ENCODE data around the gene PPAN.

The PPAN gene

DNA sequence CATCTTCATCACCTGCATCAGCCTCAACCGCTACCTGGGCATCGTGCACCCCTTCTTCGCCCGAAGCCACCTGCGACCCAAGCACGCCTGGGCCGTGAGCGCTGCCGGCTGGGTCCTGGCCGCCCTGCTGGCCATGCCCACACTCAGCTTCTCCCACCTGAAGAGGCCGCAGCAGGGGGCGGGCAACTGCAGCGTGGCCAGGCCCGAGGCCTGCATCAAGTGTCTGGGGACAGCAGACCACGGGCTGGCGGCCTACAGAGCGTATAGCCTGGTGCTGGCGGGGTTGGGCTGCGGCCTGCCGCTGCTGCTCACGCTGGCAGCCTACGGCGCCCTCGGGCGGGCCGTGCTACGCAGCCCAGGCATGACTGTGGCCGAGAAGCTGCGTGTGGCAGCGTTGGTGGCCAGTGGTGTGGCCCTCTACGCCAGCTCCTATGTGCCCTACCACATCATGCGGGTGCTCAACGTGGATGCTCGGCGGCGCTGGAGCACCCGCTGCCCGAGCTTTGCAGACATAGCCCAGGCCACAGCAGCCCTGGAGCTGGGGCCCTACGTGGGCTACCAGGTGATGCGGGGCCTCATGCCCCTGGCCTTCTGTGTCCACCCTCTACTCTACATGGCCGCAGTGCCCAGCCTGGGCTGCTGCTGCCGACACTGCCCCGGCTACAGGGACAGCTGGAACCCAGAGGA lies 7.9 kb downstream of the PPAN start:
- no peak for DNase-seq

DNA sequence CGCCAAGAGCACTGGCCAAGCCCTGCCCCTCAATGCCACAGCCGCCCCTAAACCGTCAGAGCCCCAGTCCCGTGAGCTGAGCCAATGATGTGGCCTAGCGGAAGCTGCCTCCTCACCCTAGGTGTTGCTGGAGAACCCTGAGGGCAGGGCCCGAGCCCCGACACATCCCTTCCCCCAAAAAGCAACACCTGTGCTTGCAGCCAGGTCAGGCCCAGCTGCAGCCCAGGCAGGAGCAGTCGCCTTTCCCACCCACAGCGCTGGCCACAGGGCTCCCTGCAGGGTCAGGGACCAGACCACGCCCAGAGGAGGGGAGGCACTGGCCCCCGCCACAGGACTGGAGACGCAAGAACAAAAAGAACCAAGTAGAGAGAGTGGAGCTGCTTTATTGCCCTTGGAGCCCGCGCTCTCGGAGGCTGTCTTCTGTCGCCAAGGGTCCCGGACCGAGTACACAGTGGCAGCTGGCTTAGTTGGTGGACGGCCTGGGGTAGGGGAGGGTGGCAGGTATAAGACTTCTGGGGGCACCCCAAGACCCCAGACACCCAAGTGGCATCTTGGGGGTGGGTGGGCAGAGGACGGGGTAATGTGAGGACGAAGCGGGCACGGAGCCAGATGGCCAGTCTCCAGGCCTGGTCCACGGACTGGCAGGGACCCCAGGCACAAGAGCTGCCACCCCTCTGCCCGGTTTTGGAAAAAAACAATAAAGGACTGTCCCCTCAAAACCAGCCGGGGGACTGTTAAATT lies 8.7 kb downstream of the PPAN start:
- DNase-seq, result no peak

DNA sequence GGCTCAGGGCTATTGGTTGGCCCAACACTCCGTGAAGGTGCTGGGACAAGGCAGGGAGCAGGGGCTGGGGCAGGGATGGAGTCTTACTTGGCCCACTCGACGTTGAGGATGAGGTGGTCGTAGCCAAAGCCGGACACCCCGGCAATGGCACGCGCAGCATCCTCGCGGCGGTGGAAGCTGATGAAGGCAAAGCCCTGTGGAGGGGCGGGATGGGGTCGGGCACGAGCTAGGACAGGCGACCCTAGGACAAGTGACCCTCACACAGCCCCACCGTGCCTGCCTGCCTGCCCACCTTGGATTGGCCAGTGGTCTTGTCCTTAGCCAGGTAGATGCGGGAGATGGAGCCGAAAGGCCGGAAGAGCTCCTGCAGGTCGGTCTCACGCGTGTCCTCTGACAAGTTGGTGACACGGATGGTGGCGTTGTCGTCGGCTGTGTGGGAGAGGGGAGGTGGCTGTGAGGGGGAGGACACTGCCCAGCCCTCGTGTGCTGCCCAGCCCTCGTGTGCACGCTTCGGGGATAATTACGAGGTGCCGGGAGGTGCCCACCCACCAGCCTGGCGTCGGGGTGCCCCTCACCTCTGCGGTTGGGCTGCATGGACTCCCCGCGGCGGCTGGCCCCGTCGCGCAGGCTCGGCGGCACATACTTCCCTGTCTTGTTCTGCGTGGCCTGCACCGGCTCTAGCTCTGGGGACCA lies 9.4 kb downstream of the PPAN start:
- DNase-seq, result no peak

DNA sequence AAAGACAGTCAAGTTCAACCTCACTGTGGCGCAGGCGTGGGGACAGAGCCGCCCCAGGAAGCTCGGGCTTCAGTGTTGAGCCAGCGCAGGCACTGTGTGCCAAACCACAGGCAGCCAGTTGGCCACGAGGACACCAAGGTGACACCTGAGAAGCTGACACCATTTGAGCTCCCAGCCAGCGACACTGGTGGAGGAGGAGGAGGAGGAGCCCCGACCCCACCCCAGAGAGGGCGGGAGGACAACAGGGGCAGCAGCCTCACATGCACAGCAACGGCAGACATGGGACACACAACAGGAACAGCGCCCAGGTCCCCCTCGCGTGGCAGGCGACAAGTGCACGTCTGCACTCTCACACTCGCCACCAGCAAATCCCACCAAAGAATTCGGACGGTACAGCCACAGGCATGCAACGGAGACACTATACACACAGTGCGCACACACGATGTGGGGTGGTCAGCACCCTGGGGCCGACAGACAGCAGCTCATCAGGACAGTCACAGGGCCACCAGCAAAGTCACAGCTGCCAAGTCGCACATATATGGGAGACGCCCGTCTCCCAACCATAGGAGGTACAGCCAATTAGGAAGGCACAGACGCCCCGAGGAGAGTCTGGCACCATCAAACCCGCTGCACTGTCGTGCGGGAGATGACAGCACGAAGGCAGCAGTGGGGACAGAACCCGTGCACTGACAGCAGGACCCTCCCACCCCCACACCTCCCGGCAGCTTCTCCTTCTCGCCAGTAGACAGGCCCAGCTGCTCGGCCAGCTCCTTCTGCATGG lies 10.1 kb downstream of the PPAN start:
- no peak for DNase-seq

DNA sequence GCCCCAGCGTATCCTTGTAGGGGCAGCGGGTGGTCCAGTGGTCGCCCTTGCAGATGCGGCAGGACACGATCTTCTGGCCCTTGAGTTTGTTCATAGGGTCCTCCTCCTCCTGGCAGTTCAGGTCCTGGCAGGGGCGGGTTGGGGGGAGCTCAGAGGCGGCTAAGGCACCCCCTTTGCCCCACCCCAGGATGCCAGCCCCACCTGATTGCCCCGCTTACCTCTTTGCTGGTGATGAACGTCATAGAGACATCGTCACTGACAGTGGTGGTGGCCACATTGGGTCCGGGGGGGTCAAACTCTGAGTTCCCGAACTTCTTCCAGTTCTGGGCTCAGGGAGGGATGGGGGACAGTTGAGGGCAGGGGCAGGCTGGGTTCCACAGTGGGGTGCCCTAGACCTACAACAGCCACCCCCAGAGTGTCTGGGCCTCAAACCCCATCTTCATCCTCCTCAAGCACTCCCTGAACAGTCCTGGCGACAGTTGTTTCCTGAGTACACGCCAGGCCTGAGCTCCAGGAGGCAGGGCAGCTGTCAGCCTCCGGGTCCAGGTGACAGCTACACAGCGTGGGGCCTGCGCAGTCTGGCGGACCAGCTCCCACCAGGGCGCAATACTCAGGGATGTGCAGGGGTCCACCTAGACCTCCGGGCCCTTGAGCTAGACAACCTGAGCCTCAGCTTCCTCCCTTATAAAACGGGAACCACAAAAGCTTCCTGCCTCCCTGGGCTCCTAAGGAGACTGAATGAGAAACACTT lies 10.9 kb downstream of the PPAN start:
- no peak for DNase-seq

DNA sequence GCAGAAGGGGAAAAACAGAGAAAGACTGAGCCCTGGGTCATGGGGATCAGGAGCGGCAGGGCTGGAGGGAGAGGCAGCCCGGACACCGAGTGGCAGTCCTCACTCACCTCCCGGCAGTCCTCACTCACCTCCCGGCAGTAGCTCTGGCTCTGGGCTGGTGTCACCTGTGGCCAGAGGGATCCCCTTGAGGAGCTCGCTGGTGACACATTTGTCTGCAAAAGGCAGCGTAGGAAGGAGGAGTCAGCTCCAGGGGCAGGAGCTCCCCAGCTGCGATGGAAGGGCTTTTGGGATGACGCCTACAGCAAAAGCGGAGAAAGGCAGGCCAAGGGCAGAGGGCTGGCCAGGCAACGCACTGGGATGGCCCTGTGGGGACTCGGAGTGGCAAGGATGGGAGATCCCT lies 12.8 kb downstream of the PPAN start:
- DNase-seq, result no peak

DNA sequence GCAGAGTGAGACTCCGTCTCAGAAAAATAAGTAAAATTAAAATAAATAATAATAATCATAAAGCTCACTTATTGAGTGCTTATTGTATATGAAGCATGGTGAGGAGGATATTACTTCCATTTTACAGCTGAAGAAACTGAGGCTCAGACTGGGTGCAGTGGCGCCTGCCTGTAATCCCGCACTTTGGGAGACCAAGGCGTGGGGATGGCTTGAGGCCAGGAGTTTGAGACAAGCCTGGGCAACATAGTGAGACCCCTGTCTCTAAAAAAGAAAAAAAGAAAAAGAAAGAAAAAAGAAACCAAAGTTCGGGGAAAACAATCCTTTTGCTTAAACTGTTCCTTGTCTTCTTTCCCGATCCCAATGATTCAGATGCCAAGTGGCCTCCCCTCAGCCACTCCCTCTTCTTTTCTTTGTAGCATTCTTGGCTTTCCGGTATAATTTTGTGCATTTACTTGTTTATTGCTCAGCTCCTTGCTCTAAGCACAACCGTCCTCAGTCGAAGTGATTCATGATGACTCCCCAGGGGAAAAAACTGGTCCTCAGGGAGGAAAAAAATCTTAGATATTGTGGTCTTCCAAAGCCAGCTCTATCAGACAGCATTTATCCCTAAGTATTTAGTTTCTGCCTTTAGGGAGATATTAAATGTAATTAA lies 14.5 kb downstream of the PPAN start:
- DNase-seq, result no peak

DNA sequence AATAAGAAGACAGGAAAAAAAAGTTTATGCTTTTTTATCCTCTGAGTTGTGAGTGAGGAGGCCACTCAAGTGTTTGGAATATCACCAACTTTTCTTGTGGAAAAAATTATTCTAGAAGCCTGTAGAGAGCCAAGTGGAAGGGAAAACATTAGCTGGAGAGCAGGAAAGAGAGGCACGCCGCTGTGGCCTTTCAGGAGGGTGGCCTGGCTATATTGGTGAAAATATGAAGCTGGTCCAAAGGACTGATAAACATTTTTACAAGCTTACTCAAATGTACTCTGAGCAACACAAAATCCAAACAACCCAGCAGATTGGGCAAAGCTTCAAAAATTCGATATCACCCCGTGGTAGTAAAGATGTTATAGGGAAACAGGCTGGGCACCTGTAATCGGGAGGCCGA lies 15.9 kb downstream of the PPAN start:
- DNase-seq, result no peak

DNA sequence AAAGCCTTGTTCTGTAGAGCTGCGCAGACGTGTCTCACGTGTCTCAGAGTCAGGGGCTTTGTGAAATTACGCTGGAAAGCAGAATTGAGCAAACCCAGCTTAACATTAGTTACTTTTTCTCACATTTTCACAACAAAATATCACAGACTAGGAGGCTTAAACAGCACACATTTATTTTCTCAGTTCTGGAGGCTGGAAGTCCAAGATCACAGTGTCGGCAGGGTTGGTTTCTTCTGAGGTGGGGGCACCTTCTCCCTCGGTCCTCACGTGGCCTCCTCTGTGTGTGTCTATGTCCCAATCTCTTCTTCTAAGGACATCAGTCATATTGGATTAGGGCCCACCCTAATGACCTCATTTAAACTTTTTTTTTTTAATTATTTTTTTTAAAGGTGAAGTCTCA lies 18.3 kb downstream of the PPAN start:
- DNase-seq, result no peak

DNA sequence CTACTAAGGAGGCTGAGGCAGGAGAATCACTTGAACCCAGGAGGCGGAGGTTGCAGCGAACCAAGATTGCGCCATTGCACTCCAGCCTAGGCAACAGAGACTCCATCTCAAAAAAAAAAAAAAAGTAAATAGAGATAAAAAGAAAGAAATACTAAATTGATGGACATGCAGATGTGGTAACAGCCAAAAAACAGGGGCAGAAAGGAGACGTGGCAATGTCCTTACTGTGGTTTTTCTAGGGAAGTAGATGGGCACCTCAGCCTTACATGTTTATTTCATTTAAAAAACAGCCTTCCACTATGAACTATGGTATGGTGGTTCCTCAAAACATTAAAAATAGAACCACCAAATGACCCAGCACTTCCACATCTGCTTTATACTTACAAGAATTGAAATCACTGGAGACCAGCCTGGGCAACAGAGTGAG lies 20.1 kb downstream of the PPAN start:
- DNase-seq, result no peak

DNA sequence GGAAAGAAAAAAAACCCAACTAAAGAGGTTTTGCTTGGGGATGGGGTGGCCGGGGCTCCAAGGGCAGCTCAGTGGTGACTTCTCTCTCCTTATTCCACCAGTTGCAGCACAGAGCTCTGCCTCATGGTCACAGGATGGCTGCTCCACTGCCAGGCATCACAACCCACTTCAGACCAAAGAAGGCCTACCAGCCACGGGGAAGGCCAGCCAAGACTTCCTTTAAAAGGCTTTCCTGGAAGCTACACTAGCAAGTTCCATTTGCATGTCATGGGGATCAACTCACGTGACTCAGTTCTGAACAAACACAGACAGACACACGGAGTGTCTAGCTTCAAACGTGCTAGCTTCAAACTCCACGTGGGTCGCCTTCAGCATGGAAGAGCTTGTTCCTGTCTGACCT lies 26.7 kb downstream of the PPAN start:
- no peak for DNase-seq

DNA sequence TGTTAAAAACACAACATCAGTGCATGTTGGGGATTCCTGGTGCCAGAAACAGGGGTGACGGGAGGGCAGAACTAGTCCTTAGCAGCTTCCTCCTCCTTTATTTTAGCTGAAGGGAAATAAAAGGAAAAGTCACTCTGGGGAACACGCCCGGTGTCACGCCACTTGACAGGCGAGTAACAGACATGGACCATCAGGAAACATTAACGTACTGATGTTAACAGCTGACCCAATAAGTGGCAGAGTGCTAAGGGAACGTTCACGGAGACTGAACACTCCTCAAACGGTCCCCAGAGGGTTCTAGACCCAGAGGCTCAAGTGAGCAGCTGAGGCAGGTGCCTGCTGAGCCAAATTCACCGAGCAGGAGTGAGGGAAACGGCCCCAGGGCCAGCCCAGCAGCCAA lies 27.4 kb downstream of the PPAN start:
- no peak for DNase-seq

DNA sequence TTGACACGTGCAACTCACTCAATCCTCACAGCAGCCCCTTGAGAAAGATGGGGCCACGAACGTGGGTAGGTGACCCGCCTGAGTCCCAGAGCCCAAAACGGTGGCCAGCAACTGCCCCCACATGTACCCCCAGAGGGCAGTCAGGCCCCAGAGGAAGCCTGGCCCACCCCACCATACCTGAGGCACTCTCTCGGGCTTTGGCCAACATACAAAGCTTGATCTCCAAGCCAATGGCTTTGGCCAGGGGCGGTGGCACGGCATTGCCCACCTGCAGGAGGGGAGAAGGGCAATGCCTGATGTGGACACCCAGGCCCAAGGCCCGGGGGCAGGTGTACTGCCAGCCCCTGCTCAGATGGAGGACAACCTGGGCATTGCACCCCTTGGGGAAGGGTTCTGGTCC lies 27.9 kb downstream of the PPAN start:
- no peak for DNase-seq

DNA sequence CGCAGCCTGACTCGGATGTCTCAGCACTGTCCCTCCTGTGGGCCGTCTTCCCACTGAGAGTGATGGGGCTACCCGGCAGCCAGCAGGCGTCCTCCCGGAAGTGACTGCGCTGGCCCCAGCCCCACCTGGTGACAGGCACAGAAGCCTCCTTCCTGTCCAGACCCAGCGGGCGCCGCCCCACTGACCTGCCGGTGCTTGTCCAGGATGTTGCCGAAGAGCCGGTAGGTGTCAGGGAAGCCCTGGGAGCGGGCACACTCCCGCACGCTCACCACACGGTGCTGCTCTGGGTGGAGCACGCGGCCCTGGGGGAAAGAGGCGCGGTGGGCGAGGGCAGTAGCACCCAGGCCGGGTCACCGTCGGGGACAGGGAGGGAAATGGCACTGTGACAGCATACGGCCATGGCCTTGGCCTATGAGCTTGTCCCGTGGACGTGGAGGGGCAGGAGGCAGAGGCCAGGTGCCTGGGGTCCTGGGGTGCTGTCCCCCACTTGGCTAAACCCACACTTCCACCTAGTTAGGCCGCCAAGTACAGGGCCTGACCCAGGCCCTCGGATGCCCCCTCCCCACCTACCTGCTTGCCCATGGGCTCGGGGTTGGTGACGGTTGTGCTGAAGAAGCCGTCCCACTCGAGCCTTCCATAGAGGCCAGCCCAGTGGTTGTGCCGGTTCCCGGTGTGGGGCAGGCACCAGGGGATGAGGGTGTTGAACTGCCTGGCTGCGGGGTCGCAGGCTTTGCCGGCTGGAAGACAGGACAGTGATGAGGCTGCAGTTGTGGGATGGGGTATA lies 29.6 kb downstream of the PPAN start:
- no peak for DNase-seq

DNA sequence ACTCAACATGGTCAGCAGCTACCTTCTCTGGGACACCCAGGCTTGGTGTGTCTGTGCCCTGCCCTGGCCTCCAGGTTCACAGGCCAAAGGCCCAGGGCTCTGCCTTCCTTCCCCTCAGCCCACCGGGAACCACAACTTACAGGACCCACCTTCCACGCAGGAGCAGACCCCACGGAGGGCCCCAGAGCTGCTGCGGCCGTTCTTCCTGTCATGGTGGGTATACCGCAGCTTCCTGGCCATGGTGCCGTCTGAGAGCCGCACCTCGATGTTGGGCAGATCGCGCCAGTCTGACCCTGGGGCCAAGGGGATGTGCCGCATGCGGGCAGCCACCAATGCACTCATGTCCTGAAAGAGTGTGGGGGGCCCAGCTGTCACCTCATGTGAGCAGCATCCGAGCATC lies 30.8 kb downstream of the PPAN start:
- no peak for DNase-seq

DNA sequence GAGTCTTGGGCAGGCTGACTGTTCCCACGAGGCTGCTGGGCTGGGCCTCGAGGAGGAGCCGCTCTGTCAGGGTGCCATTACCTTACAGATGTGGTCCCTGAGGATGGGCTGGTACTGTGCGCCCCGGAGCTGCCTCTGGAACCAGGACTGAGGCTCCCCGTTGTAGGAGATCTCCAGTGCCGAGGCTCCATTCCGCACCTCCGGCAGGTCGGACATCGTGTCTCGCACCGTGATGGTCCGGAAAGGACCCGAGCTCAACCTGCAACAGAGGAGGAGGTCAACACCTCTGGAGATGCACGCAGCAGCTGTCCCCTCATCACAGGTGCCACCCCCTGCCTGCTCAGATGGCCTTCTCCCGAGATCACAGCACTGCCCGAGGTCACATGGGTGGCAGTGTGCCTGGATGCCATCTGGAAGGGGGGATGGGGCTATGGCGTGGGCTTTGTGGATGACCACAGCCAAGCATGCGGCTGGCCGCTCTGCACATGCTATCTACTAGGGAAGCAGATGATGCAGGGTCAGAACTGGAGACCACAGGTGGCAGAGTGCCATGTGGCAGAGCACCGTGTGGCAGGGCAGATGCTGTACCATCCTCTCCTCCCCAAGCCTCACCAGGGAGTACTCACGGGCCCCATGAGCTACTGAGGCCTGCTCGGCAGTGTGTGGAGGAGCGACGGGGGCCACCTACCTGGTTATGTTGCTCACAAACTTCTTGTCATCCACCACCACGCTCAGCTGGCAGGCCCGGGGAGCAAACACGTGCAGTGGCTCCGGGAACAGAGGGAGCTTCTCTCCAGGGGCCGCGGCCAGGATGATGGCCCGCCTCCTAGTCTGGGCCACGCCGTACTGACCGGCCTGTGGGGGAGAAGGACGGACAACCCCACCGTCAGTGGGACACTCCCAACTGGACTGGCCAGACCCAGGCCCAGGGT lies 31.9 kb downstream of the PPAN start:
- DNase-seq, result no peak

DNA sequence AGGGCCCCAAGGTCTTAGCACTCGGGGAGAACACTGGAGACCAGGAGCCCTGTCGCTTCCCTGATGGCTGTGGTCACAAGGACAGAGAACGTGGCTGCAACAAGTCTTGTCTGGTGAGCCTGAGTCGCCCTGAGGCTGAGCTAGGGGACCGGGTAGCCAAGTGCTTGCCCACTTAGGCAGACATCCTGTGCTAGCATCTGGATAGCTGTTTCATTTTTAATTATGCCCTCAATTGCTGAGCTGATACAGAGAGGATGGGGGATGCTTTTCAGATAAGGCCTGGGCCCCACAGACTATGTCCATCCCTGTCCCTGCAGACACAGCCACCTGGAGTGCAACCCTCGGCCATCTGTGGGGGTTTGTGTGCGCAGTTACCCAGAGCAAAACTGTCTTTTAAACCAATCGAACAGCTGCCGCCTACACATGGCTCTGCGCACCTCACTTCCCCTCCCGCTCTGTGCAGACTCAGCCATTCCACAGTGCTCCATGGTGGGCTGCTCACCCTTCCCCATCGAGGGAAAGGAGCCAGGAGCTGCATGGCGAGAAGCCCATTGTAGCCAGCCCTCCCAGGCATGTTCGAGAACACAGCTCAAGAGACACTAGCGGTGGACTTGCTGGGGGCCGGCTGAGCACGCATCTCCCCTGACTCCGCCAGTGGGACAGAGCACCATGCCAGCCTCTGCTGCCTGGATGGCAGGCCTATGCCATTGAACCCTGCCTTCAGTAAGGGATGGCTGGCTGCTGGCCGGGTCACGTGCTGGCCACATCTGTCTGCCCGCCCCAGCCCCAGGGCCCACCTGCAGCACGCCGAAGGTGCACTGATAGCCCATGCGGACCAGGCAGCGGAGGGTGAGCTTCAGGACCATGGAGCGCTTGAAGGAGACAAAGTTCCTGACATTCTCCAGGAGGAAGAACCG lies 33.0 kb downstream of the PPAN start:
- DNase-seq, result no peak

DNA sequence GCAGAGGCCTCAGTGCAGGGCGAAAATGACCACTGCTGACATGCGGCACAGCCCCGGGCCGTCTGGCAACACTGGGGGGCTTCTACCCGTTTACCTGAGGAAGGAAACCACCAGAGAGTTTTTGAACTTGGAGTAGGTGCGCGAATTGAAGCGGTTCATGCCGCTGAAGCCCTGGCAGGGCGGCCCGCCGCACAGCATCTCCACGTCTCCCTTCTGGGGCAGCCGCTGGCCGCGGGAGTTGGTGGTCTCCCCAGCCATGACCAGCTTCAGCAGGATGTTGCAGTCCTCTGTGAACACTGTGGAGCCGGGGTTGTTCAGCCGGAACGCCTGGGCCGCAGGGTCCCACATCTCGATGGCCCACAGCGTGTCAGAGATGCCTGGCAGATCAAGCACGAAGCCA lies 33.8 kb downstream of the PPAN start:
- no peak for DNase-seq

DNA sequence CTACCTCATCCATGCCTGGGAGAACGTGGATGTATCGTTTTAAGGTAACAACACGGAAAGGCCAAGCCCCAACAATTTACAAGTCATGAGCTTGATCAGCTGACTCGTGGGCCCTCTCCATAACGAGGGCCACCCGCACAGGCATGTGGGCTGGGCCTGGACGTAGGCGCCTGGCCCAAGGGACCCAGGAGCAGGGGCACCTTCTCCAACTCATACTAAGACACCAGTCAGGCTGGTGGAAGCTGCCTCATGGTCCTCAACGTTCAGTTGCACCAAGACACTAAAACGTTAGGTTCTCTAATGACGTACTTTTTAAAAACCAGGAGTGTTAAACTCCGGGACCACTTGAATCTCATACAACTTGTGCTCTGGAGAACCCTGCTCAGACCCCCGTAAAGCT lies 35.3 kb downstream of the PPAN start:
- no peak for DNase-seq
